GM21717 (cell line): ENCODE results near the gene KRT77.
"Not testable (repeated sequence)": the region's sequence is repeated elsewhere in the genome, so short reads cannot be mapped to it uniquely, and the experiment has no call there.

Source experiments
- ATAC-seq: cut with Tn5 transposase; IDR thresholded peaks from one replicate; pipeline ENCODE4 v1.9.1; 2021; ENCODE audit warnings: mild to moderate bottlenecking, moderate library complexity; ENCODE audit not compliant: unreplicated experiment

Gene KRT77

DNA sequence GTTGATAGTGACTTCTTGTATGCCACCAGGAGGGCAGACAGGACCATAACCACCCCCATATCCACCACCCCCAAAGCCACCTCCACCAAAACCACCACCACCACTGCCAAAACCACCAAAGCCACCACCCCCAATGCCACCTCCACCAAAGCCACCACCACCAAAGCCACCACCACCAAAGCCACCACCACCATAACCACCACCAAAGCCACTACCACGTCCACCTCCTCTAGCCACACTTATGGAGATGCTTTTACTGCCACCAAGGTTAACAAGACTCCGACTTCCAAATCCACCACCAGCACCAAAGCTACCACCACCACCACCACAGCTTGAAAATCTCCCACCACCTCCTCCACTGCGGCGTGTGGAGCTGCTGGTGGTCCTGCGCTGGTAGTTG is 23.4 kb downstream of the KRT77 start:
- ATAC-seq = no peak

DNA sequence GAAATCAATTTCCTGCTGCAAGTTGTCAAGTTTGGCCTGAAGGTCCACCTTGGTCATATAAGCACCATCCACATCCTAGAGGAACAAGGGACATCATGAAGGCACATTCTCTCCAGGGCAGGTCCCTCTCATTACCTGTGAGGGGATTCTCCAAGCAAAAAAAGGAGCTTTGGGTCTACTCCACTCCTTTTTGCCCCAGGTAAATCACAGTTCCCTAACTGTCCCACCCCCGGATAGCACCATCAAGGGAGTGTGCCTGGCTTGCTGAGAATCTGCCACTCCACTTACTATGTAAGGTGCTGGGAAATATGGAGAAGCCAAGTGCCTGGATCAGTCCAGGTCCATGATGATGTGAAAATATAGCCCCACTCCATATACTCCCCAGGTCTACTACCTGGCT is 25.7 kb downstream of the KRT77 start:
- no peak for ATAC-seq

GRCh38 chr12:52677126-52677525 is 26.2 kb downstream of the KRT77 start:
- no peak for ATAC-seq

GRCh38 chr12:52676163-52676562 is 27.2 kb downstream of the KRT77 start:
- no peak for ATAC-seq

- ATAC-seq = no peak
These were observed 28.0 kb downstream of the KRT77 start for GRCh38 chr12:52675301-52675701.

- no peak for ATAC-seq
These were observed 28.9 kb downstream of the KRT77 start for GRCh38 chr12:52674433-52674775.

DNA sequence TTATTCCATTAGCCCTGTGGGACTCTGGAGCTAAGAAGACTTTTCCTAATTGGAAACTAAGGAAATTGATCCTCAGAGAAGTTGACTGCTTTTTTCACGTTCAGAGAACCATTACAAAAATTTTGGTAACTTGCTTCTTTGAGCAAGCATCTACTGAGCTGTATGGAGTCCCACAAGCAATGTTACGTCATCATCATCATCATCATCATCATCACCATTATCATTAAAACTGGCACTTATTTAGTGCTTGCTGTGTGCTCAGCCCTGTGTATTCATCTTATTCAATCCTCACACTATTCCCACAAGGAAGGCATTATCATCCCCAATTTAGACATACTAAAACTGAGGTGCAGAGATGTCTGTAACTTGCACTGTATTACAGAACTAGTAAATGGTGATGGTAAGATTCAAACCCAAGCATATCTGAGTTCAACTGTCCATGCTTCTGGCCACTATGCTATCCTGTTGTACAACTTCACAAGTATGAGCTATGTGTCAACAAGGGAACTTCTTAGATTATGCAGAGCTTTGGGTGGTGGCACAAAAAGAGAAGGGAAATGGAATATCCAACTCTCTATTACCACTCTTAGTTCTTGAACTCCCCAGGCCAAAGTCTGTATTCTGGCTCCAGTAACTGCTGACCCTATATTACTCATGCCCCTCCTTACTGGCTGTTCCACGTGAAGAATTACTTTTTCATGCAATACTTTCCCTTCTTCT is 29.5 kb downstream of the KRT77 start:
- ATAC-seq = no peak

GRCh38 chr12:52673217-52673616 is 30.1 kb downstream of the KRT77 start:
- no peak for ATAC-seq

GRCh38 chr12:52672321-52672933 is 30.9 kb downstream of the KRT77 start:
- ATAC-seq = no peak

GRCh38 chr12:52670961-52671360 is 32.4 kb downstream of the KRT77 start:
- no peak for ATAC-seq

DNA sequence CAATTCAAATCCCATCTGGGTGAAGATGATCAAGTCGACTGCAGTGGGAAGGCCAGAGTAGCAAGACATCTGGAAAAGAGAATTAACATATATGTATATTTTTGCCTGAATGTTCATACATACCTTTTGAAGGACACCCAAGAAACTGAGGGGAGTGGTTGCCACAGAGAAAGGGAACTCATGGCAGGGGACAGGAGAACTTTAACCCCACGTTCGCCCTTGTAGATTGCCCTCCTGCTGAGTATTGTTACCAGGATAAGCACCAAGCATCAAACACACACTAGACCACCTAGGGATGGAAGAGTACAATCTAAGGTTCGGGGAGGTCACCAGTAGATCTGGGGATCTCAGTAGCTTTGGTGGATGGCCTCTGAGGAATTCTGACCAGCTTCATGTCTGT is 32.8 kb downstream of the KRT77 start:
- no peak for ATAC-seq

DNA sequence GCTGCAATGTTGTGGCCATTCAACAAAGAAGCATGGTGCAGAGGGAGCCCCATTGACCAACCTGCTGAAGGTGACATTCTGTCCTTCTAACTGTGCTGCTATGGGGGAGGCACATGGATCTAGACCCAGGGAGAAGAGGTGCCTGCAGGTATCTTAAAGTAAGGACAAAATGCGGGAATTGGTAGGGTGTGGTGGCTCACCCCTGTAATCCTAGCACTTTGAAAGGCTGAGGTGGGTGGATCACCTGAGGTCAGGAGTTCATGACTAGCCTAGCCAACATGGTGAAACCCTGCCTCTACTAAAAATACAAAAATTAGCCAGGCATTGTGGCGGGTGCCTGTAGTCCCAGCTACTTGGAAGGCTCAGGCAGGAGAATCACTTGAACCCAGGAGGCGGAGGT is 33.4 kb downstream of the KRT77 start:
- not testable (repeated sequence) for ATAC-seq

DNA sequence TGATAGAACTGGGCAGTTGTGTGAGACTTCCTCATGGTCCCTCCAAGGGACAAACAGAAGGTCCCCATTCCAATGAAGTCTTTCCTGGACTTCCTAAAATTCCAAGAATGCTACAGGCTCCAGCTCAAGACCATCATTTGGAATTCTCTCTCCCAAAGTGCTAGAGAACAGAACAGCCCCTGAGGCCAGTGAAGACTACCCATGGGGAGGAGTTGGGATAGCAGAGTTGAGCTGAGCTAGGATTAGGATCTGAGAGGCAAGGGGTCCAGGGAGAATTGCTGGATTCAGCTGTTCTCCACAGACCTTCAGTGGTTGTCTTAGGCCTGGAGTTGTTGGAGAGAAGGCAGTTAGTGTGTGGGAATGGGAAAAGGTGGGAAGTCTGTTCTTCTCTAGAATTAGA is 33.9 kb downstream of the KRT77 start:
- no peak for ATAC-seq

DNA sequence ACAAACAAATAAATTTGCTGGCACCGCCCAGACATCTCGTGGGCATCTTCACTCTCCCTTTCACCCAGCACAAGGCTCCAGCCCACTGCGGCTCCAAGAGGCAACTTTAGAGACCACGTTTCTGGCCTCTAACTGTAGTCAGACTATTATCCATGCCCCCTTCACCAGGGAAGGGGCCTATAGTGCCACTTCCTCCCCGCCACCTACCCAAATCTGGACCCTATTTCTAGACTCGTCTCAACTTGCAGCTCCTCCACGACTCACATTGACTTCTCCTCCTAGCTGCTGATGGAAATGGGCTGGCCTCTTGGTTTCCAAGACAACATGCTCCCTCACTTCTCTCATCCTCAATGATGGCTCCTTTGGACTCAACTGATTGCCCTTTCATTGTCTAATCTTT is 35.4 kb downstream of the KRT77 start:
- ATAC-seq = no peak

GRCh38 chr12:52667509-52667908 is 35.8 kb downstream of the KRT77 start:
- no peak for ATAC-seq

- no peak for ATAC-seq
These were observed 36.9 kb downstream of the KRT77 start for GRCh38 chr12:52666471-52666870.

- no peak for ATAC-seq
These were observed 39.9 kb downstream of the KRT77 start for GRCh38 chr12:52663420-52663819.

GRCh38 chr12:52662918-52663229 is 40.5 kb downstream of the KRT77 start:
- ATAC-seq = no peak

DNA sequence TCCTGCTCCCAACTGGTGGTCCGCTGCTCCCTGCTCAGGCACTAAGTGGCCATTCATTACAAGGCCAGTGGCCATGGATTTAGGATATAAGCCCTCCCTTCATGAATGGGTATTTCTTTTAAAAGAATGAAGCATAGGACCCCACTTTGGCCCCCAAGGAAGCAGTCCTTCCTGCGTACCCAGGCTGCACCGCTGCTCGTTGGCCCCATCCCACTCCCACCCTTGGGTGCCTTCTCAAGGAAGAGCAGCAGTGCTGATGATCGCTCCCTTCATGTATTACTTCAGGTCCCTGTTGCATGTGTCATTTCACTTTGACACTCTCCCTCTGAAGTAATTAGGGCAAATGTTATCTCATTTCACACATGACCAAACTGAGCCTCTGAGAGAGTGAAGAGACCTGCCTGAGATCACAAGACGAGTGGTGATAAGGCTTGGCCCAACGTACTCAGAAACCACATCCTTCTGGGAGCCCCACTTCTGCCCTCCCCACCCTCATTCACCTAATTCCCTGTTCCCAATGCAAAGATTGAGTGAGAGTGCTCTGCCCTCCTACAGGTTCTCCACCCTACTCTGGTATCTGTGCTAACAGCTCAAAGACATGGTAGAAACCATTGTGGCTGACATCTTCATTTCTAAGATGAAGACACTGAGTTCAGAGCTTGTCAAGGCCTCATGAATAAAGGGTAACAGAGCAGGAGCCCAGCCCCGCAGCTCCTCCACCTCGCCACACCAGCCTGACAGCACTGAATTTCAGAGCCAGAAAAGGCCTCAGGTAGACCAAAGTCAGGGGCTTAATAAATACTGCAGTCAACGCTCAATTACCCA is 41.0 kb downstream of the KRT77 start:
- no peak for ATAC-seq

- no peak for ATAC-seq
These were observed 41.7 kb downstream of the KRT77 start for GRCh38 chr12:52661668-52662067.

DNA sequence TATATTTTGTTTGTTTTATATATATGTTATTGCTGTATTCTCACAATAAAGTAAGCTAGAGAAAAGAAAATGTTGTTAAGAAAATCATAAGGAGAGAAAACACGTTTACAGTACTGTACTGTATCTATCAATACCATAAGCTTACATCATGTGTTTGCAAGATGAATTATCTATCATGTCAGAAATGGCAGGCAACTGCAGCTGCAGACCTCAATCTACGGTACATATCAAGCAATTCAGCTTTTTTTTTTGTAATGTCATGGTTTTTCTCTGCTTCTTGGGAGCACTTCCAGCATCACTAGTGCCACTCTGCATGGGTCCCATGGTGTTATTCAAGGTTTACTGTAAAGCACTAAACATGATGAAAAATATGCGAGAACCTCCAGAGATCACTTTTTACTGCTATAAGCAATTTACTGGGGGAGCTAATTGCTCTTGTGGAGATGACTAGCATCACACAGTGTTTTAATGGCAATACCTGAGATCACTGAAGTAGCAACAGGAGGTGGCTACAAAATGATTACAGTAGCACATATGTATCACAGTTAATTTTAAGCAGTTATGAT is 42.3 kb downstream of the KRT77 start:
- ATAC-seq = no peak

GRCh38 chr12:52659951-52660350 is 43.4 kb downstream of the KRT77 start:
- ATAC-seq = no peak
